GM11168 (cell line): ENCODE measurements around the gene TAF4.
"Not testable (repeated sequence)": the region's sequence is repeated elsewhere in the genome, so short reads cannot be mapped to it uniquely, and the experiment has no call there.

Experiments used
- in situ Hi-C: fragments of 300-500 bp; cut with MboI; formaldehyde crosslinking; loops from one replicate; pipeline ENCODE4 v1.12.0; 2022; ENCODE audit warnings: low sequenced_read_pairs; ENCODE audit not compliant: unreplicated experiment

Gene TAF4

DNA sequence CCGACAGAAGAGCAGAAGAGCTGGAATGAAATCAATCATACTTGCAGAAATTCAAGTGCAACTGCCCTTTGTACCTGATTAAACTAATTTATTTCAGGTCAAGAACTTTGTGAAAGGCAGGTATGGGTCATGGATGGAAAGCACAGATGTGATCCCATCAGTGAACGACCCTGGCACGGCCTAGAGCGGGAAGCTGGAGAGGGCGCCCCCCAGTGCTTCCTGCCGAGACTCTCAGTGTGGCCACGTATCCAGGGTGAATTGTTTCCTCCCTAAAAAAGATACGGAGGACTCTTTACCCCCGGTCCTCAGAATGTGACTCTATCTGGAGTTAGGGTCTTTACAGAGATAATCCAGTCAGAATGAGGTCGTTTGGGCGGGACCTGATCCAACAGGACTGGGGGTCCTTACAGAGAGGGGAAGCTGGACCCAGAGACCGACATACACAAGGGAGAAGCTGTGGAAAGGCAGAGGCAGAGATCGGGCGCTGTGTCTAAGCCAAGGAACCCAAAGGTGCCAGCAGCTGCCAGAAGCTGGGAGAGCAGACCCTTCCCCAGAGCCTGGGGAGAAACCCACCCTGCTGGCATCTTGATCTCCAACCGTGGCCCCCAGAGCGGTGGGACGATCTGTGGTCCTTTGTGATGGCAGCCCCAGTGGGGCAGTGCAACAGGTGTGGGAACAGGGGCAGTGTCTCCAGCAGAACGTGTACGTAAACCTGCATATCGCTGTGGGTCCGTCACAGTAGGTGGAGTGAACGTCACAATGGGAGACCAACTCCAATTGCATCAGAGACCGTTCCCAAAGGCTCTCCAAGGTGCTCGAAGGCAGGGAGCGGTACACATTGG, 91.9 kb downstream of the TAF4 start:
- in situ Hi-C loops, result no loop called here

DNA sequence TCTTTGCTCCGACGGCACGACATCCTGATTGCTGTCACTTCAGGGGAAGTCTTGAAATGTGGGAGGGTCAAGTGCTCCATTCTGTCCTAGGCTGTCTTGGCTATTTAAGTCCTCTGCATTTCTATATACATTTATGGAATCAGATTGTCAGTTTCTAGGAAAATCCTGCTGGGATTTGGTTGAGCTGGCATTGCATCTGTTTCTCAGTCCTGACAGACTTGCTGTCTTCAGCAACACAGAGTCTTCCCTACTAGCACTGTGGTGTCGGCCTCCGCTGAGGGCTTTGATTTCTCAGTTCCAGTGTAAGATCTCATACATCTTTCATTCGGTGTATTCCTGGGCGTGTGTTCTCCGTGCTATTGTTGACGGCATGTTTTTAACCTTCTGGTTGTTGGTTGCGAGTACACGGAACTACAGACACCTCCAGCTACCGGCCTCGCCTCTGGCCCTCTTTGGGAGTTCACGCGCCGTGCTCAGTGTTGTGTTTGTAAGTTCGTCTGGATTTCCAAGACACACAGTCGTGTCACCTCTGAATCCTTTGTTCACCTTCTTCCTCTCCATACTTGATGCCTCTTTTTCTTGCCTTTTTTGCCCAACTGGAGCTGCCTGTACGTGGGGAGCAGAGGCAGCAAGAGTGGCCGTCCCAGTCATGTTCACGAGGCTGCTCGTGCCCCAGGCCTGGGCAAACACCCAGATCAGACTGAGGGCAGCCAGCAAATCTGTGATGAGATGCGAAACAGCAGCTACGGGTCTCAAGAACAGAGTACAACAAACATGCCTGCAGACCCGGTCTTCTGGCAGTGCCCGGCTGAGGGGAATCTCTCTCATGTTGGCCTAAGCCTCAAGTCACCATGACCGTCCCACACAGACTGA, 92.8 kb downstream of the TAF4 start:
- in situ Hi-C loops, result no loop called here

DNA sequence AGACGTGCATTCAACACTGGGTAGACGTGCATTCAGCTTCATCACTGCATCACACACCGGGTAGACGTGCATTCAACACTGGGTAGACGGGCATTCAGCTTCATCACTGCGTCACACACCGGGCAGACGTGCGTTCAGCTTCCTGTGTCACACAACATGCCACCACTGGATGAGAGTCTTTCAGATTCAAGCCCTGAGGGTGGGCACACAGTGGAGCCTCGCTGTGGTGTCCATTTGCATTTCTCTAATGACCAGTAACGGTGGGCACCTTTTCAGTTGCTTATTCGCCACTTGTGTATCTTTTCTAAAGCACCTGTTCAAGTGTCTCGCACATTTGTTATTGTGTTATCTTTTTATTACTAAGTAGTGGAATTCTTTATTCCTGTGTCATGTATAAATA, 94.1 kb downstream of the TAF4 start:
- in situ Hi-C loops, result not testable (repeated sequence)

DNA sequence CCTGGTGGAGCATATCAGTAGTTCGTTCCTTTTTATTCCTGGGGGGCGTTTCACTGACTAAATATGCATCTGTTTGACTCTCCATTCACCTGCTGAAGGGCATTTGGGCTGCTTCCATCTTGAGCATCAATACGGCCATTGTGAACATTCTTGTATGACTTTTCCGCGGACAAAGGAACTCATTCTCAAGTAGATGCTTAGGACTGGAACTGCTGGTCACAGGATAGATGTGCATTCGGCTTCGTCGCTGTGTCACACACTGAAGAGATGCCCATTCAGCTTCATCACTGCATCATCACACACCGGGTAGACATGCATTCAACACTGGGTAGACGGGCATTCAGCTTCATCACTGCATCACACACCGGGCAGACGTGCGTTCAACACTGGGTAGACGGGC, 95.3 kb downstream of the TAF4 start:
- in situ Hi-C loops, result no loop called here

DNA sequence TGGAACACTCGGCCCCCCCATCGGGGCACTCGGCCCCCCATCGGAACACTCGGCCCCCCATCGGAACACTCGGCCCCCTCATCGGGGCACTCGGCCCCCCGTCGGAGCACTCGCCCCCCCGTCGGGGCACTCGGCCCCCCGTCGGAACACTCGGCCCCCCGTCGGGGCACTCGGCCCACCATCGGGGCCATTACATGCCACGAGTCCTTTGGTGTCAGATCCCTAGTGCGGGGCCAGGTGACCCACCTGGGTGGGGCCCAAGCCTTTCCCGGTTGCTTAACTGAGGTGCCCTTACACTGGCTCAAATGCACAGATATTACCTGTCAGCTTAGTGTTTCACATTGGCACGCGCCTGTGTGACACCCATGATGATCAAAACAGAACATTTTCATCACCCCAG, 95.9 kb downstream of the TAF4 start:
- in situ Hi-C loops, result no loop called here

GRCh38 chr20:61968932-61969331, 96.7 kb downstream of the TAF4 start:
- in situ Hi-C loops, result no loop called here

- in situ Hi-C loops, result no loop called here
These were observed 97.5 kb downstream of the TAF4 start for GRCh38 chr20:61968036-61968810.

- in situ Hi-C loops, result no loop called here
These were observed 98.4 kb downstream of the TAF4 start for GRCh38 chr20:61967300-61967699.

- in situ Hi-C loops, result no loop called here
These were observed 99.0 kb downstream of the TAF4 start for GRCh38 chr20:61966492-61967244.

DNA sequence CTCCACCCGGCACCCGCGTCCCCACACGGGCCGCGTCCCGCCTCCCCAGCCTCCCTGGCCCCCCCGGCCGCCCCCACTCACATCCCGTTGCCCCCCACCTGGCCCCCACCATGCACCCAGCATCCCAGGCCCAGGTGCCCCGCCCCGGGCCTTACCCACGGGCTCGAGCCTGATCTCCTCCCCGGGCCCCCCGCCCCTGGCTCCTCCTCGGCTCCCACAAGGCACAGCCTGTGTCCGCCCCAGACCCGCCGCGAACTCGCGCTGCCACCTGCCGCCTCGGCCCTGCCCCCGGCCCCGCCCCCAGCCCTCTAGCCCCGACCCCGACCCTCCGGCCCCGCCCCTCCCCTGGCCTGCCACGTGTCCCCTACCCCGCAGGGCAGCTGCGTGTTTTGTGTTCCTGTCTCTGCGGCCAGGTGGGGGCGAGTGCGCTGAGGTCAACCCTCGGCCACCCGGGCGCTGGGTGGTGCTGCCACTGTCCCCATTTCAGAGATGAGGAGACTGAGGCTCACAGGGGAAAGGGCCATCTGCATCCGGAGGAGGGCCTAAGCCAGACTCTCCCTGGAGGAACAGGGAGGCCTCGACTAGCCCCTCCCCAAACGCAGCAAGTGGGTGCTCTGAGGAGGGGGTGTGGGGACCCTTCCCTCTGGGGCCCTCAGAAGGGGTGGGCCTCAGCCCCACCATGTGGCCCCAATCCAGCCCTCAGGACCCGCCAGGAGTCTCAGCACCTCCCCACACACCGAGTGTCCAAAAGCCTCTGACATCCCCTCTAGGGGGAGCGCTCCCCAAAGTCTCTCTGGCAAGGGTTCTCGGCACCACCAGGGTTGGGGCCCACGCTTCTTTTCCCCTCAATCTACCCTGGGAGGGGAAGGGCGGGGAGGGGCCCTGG, 99.8 kb downstream of the TAF4 start:
- in situ Hi-C loops, result no loop called here

- in situ Hi-C loops, result no loop called here
These were observed 100.7 kb downstream of the TAF4 start for GRCh38 chr20:61964675-61965605.

DNA sequence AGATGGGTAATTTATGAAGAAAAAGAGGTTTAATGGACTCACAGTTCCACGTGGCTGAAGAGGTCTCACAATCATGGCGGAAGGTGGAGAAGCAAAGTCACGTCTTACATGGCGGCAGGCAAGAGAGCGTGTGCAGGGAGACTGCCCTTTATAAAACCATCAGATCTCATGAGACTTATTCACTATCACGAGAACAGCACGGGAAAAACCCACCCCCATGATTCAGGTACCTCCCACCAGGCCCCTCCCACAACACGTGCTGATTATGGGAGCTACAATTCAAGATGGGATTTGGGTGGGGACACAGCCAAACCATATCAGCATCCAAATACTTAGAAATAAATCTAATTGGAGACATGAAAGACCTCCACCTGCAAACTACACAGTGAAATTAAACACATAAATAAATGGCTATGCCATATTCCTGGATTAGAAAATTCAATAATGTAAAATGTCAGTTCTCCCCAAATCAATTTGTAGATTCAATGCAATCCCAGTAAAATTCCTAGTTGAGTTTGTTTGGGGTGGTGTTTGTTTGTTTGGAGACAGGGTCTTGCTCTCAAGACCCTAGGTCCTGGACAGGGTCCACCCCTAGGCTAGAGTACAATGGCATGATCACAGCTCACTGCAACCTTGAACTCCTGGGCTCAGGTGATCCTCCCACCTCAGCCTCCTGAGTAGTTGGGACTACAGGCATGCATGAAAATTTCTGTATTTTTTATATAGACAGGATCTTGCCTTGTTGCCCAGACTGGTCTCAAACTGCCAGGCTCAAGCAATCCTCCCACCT, 101.6 kb downstream of the TAF4 start:
- in situ Hi-C loops, result no loop called here

GRCh38 chr20:61963149-61963548, 102.5 kb downstream of the TAF4 start:
- in situ Hi-C loops, result no loop called here

GRCh38 chr20:61960836-61961235, 104.8 kb downstream of the TAF4 start:
- in situ Hi-C loops, result no loop called here

DNA sequence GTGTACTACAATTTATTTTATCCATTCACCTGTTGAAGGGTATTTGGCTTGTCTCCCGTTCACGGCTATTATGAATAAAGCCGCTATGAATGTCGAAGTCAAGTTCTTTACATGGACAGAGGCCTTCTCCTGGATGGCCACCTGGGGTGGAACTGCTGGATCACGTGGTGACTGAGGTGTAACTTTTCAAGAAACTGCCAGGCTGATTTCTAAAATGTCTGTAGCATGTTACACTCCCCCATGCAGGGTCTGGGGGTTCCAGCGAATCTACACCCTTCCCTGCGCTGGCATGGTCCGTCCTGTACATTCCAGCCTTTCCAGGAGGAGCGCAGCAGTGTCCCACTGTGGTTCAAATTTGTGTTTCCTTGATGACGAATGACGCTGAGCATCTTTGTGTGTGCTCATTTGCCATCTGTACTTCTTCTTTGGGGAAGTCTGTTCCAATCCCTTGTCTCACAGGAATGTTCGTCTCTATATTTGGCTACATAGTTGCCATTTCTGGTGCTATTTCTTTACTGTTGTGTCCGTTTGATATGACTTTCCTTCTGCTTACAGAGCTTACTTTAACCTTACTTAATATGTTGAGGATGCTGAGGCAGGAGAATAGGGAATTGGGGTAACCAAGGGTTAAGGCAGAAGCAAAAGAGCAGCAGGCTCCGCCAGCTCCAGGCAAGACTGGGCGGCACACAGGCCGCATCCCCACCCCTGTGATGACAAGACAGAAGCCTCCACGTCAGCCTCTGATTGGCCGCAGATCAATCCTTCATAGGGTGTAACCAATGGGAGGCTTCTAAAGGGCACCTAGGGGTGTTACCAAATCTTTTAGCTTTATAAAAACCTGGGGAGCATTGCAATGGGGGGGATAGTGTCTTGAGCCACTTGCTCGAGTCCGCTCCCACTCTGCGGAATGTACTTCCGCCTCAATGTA, 106.6 kb downstream of the TAF4 start:
- in situ Hi-C loops, result no loop called here
